ENCODE data around the gene PTGS2. TPM values are rescaled to one million over a fixed set of nuclear protein-coding genes. Genes with fewer than 3 reads are reported as not detected.
A peak's percentile ranks its signal among the peaks of the same experiment; 100 is the strongest.

PTGS2 gene
- total and polyA plus RNA-seq, 2 experiments from 2014 or later: 0.06 to 0.10 TPM

DNA sequence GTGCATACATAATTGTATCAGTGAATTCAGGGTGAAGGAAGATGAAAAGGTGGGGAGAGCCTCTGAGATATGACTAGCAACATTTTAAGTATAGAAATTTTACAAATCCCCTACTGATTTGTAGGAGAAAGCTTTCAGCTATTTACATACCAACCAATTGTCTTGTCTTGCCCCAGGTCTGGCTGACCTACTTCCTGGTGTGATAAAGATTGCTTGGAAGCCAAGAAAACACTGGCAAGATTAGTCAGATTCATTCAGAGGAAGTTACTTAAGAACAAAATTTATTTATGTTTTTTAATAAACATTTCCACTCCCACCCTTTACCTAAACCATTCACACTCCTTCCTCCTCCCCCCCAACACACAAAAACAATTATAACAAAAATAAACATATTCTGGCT is 17.5 kb downstream of the PTGS2 start:
- no peak overlapping the region for H3K4me3 ChIP-seq
- H3K9me3 ChIP-seq (ENCODE audit: low read depth): no peaks in the 10 kb centered on the region
- no peaks in the 10 kb centered on the region for H3K27me3 ChIP-seq
- TF ChIP-seq, protein P1, sequence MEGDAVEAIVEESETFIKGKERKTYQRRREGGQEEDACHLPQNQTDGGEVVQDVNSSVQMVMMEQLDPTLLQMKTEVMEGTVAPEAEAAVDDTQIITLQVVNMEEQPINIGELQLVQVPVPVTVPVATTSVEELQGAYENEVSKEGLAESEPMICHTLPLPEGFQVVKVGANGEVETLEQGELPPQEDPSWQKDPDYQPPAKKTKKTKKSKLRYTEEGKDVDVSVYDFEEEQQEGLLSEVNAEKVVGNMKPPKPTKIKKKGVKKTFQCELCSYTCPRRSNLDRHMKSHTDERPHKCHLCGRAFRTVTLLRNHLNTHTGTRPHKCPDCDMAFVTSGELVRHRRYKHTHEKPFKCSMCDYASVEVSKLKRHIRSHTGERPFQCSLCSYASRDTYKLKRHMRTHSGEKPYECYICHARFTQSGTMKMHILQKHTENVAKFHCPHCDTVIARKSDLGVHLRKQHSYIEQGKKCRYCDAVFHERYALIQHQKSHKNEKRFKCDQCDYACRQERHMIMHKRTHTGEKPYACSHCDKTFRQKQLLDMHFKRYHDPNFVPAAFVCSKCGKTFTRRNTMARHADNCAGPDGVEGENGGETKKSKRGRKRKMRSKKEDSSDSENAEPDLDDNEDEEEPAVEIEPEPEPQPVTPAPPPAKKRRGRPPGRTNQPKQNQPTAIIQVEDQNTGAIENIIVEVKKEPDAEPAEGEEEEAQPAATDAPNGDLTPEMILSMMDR (IDR thresholded peaks at IDR 0.05; ENCODE audit: low read depth, low read length): no peak
- no peaks in the 10 kb centered on the region for H3K4me1 ChIP-seq (ENCODE audit: low read depth)
- H3K36me3 ChIP-seq: no peaks in the 10 kb centered on the region
- no peak overlapping the region for H3K27ac ChIP-seq
- peak in 1 of 2 donors; percentile 68 for DNase-seq (ENCODE audit: low read depth in 1 of 2, low spot score in 1 of 2)

GRCh38 chr1:186659890-186660341 is 20.3 kb downstream of the PTGS2 start:
- Histone ChIP-seq H3K4me1 (ENCODE audit: low read depth) (no peaks in the 10 kb centered on the region), H3K27me3 (no peaks in the 10 kb centered on the region), H3K4me3 (no peak overlapping the region), H3K27ac (no peak overlapping the region), H3K36me3 (no peaks in the 10 kb centered on the region), H3K9me3 (ENCODE audit: low read depth) (no peaks in the 10 kb centered on the region)
- DNase-seq (ENCODE audit: low read depth in 1 of 2, low spot score in 1 of 2): no peak
- TF ChIP-seq, protein P1 (IDR thresholded peaks at IDR 0.05; ENCODE audit: low read depth, low read length): no peak

DNA sequence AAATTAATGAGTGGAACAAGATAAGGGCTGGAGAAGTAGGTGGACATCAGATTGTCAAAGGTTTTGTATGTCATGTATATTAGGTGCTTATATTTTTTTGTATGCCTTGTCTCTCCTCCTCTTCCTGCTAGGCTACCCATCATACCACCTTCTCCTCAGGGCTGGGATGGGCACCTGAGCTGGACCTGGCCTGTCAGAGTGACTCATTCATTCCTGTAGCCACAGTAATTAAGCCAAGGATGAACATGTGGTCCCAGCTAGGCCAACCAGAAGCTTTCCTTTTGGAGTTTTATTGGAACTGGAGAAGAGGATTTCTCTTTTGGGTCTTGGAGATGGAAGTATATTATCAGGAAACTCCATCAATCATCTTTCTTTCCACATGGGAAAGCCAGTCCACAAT is 21.2 kb downstream of the PTGS2 start:
- Histone ChIP-seq H3K27ac (no peak overlapping the region), H3K36me3 (no peaks in the 10 kb centered on the region), H3K4me3 (no peak overlapping the region), H3K4me1 (ENCODE audit: low read depth) (no peaks in the 10 kb centered on the region), H3K9me3 (ENCODE audit: low read depth) (no peaks in the 10 kb centered on the region), H3K27me3 (no peaks in the 10 kb centered on the region)
- TF ChIP-seq, protein P1 (IDR thresholded peaks at IDR 0.05; ENCODE audit: low read depth, low read length): no peak
- DNase-seq (ENCODE audit: low read depth in 1 of 2, low spot score in 1 of 2): no peak

- Histone ChIP-seq H3K27me3 (no peaks in the 10 kb centered on the region), H3K4me3 (no peak overlapping the region), H3K9me3 (ENCODE audit: low read depth) (no peaks in the 10 kb centered on the region), H3K27ac (no peak overlapping the region), H3K36me3 (no peaks in the 10 kb centered on the region), H3K4me1 (ENCODE audit: low read depth) (no peaks in the 10 kb centered on the region)
- TF ChIP-seq, protein P1 (IDR thresholded peaks at IDR 0.05; ENCODE audit: low read depth, low read length): no peak
- no peak for DNase-seq (ENCODE audit: low read depth in 1 of 2, low spot score in 1 of 2)
These were observed 22.7 kb downstream of the PTGS2 start for GRCh38 chr1:186657481-186657880.

GRCh38 chr1:186655876-186656275 is 24.3 kb downstream of the PTGS2 start:
- no peaks in the 10 kb centered on the region for H3K4me1 ChIP-seq (ENCODE audit: low read depth)
- no peak overlapping the region for H3K4me3 ChIP-seq
- H3K27ac ChIP-seq: no peak overlapping the region
- no peaks in the 10 kb centered on the region for H3K36me3 ChIP-seq
- TF ChIP-seq, protein P1 (IDR thresholded peaks at IDR 0.05; ENCODE audit: low read depth, low read length): no peak
- no peaks in the 10 kb centered on the region for H3K27me3 ChIP-seq
- no peak for DNase-seq (ENCODE audit: low read depth in 1 of 2, low spot score in 1 of 2)
- no peaks in the 10 kb centered on the region for H3K9me3 ChIP-seq (ENCODE audit: low read depth)

DNA sequence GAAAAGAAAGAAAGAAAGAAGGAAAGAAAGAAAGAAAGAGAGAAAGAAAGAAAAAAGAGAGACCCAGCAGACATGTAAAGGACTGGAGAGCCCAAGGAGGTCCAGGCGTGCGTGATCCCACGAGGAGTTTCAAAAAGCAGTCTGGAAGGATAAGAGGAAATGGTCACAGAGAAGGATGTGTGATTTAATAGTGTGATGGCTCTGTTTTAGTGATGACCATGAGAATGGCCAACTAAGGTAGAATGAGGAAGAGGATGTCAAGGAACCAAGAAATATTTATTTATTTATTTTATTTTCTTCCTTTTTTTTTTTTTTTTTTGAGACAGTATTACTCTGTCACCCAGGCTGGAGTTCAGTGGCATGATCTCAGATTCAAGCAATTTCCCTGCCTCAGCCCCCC is 25.5 kb downstream of the PTGS2 start:
- Histone ChIP-seq H3K4me3 (no peak overlapping the region), H3K9me3 (ENCODE audit: low read depth) (no peaks in the 10 kb centered on the region), H3K27me3 (no peaks in the 10 kb centered on the region), H3K4me1 (ENCODE audit: low read depth) (no peaks in the 10 kb centered on the region), H3K36me3 (no peaks in the 10 kb centered on the region), H3K27ac (no peak overlapping the region)
- DNase-seq (ENCODE audit: low read depth in 1 of 2, low spot score in 1 of 2): no peak
- TF ChIP-seq, protein P1 (IDR thresholded peaks at IDR 0.05; ENCODE audit: low read depth, low read length): no peak

All from cardiac muscle cell (in vitro differentiated cells and primary cell).